HEK293 (cell line): ENCODE data around the gene TRAPPC10.

Experiments used
- CTCF ChIA-PET: fragments of 350-600 bp; formaldehyde crosslinking; extraction: SDS; loops from one replicate; lab custom pipeline; 2021; ENCODE audit warnings: antibody characterized with exemption; lab: Yijun Ruan, JAX
- POLR2A ChIA-PET: fragments of 300-600 bp; formaldehyde crosslinking; extraction: SDS; loops from one replicate; lab custom pipeline; 2020; ENCODE audit warnings: antibody characterized with exemption, inconsistent platforms; lab: Yijun Ruan, JAX
- H3K27ac ChIP-seq: fragments of 200-500 bp; sonication (Bioruptor generic); 2 replicates; pipeline ENCODE4 v1.5.1; 2014; ENCODE audit warnings: low read depth, low read length, control low read depth, inconsistent platforms; ENCODE audit errors: extremely low read depth
- H3K36me3 ChIP-seq, 2 experiments: fragments of 200-500 bp in 1 of 2; sonication (Bioruptor generic) in 1 of 2; 1 replicate in 1 of 2; 2 replicates in 1 of 2; pipeline ENCODE4 v1.5.1; 2014 to 2017; ENCODE audit warnings: inconsistent platforms in 2 of 2, low read length in 2 of 2; ENCODE audit not compliant: control insufficient read depth in 2 of 2, insufficient read depth in 1 of 2
- H3K4me1 ChIP-seq: fragments of 200-500 bp; sonication (Bioruptor generic); 2 replicates; pipeline ENCODE4 v1.5.1; 2014; ENCODE audit warnings: mild to moderate bottlenecking, low read length, inconsistent platforms; ENCODE audit not compliant: control insufficient read depth, insufficient read depth
- H3K4me3 ChIP-seq: 2 replicates; pipeline ENCODE4 v1.5.1; 2011; ENCODE audit warnings: low read depth, mild to moderate bottlenecking, control low read depth, low read length, moderate library complexity
- H3K9me3 ChIP-seq: fragments of 200-500 bp; sonication (Bioruptor generic); 2 replicates; pipeline ENCODE4 v1.5.1; 2014; ENCODE audit warnings: low read depth, low read length, inconsistent platforms; ENCODE audit not compliant: control insufficient read depth, insufficient read depth
- GLI2 ChIP-seq: fragments of 450-650 bp; formaldehyde crosslinking; IDR thresholded peaks from 2 replicates; pipeline ENCODE4; 2017; ENCODE audit warnings: missing biosample characterization, missing genetic modification characterization, low read depth, borderline replicate concordance
- GLIS1 ChIP-seq: fragments of 450-650 bp; formaldehyde crosslinking; IDR thresholded peaks from 2 replicates; pipeline ENCODE4 v1.5.1; 2016; ENCODE audit warnings: missing biosample characterization, missing genetic modification characterization
- HOXC10 ChIP-seq: sonication (generic); formaldehyde crosslinking; IDR thresholded peaks from 2 replicates; pipeline ENCODE4 v1.8.1; 2023; ENCODE audit warnings: mild to moderate bottlenecking, missing genetic modification reagents
- IKZF3 ChIP-seq: fragments of 450-650 bp; IDR thresholded peaks from 2 replicates; pipeline ENCODE4 v1.5.0; 2018; ENCODE audit warnings: missing biosample characterization, mild to moderate bottlenecking, missing genetic modification characterization, moderate library complexity
- KLF16 ChIP-seq: fragments of 450-650 bp; formaldehyde crosslinking; IDR thresholded peaks from 2 replicates; pipeline ENCODE4 v1.5.1; 2017; ENCODE audit warnings: missing biosample characterization, missing genetic modification characterization
- OSR2 ChIP-seq: fragments of 450-650 bp; formaldehyde crosslinking; IDR thresholded peaks from 2 replicates; pipeline ENCODE4 v1.5.1; 2016; ENCODE audit warnings: missing biosample characterization, missing genetic modification characterization
- PATZ1 ChIP-seq: fragments of 450-650 bp; formaldehyde crosslinking; IDR thresholded peaks from 2 replicates; pipeline ENCODE4 v1.5.1; 2016; ENCODE audit warnings: missing biosample characterization, missing genetic modification characterization
- SCRT1 ChIP-seq: fragments of 450-650 bp; formaldehyde crosslinking; IDR thresholded peaks from 2 replicates; pipeline ENCODE4 v1.5.1; 2016; ENCODE audit warnings: missing biosample characterization, missing genetic modification characterization, borderline replicate concordance
- SETDB1 ChIP-seq: IDR thresholded peaks from one replicate; pipeline ENCODE4 v1.6.1; 2017; ENCODE audit warnings: mild to moderate bottlenecking, low read length, moderate library complexity, mixed read lengths; ENCODE audit not compliant: insufficient read length
- TSHZ1 ChIP-seq: fragments of 450-650 bp; formaldehyde crosslinking; IDR thresholded peaks from 2 replicates; pipeline ENCODE4 v1.5.1; 2016; ENCODE audit warnings: missing biosample characterization, missing genetic modification characterization, borderline replicate concordance
- WT1 ChIP-seq: fragments of 450-650 bp; formaldehyde crosslinking; IDR thresholded peaks from 2 replicates; pipeline ENCODE4 v1.5.1; 2016; ENCODE audit warnings: missing biosample characterization, missing genetic modification characterization
- ZBTB1 ChIP-seq: fragments of 450-650 bp; formaldehyde crosslinking; IDR thresholded peaks from 2 replicates; pipeline ENCODE4 v1.5.1; 2016; ENCODE audit warnings: missing biosample characterization, missing genetic modification characterization
- ZBTB17 ChIP-seq: fragments of 450-650 bp; formaldehyde crosslinking; IDR thresholded peaks from 2 replicates; pipeline ENCODE4 v1.5.1; 2016; ENCODE audit warnings: missing biosample characterization, missing genetic modification characterization
- ZBTB6 ChIP-seq: fragments of 450-650 bp; formaldehyde crosslinking; IDR thresholded peaks from 2 replicates; pipeline ENCODE4 v1.5.1; 2017; ENCODE audit warnings: missing biosample characterization, missing genetic modification characterization
- ZIC2 ChIP-seq: fragments of 450-650 bp; formaldehyde crosslinking; IDR thresholded peaks from 2 replicates; pipeline ENCODE4 v1.5.1; 2016; ENCODE audit warnings: missing biosample characterization, missing genetic modification characterization
- ZNF174 ChIP-seq: fragments of 450-650 bp; formaldehyde crosslinking; IDR thresholded peaks from 2 replicates; pipeline ENCODE4 v1.5.0; 2017; ENCODE audit warnings: missing biosample characterization, mild to moderate bottlenecking, missing genetic modification characterization
- ZNF302 ChIP-seq: fragments of 450-650 bp; formaldehyde crosslinking; IDR thresholded peaks from 2 replicates; pipeline ENCODE4 v1.5.1; 2016; ENCODE audit warnings: missing biosample characterization, missing genetic modification characterization, low read depth
- ZNF341 ChIP-seq: fragments of 450-650 bp; formaldehyde crosslinking; IDR thresholded peaks from 2 replicates; pipeline ENCODE4; 2016; ENCODE audit warnings: low read depth, missing biosample characterization, missing genetic modification characterization
- ZNF423 ChIP-seq: fragments of 450-650 bp; formaldehyde crosslinking; IDR thresholded peaks from 2 replicates; pipeline ENCODE4 v1.5.1; 2016; ENCODE audit warnings: missing biosample characterization, missing genetic modification characterization
- ZNF449 ChIP-seq: fragments of 450-650 bp; formaldehyde crosslinking; IDR thresholded peaks from 2 replicates; pipeline ENCODE4 v1.5.1; 2017; ENCODE audit warnings: missing biosample characterization, mild to moderate bottlenecking, missing genetic modification characterization, moderate library complexity
- ZNF529 ChIP-seq: fragments of 450-650 bp; formaldehyde crosslinking; IDR thresholded peaks from 2 replicates; pipeline ENCODE4 v1.5.1; 2017; ENCODE audit warnings: missing genetic modification characterization, missing biosample characterization; ENCODE audit not compliant: insufficient replicate concordance
- ZNF585B ChIP-seq: fragments of 450-650 bp; formaldehyde crosslinking; IDR thresholded peaks from 2 replicates; pipeline ENCODE4 v1.5.1; 2016; ENCODE audit warnings: missing biosample characterization, missing genetic modification characterization
- ZNF600 ChIP-seq: fragments of 450-650 bp; formaldehyde crosslinking; IDR thresholded peaks from 2 replicates; pipeline ENCODE4 v1.5.1; 2016; ENCODE audit warnings: missing biosample characterization, missing genetic modification characterization
- ZNF664 ChIP-seq: fragments of 450-650 bp; formaldehyde crosslinking; IDR thresholded peaks from 2 replicates; pipeline ENCODE4 v1.5.1; 2016; ENCODE audit warnings: missing biosample characterization, missing genetic modification characterization

TRAPPC10 gene

GRCh38 chr21:44027607-44028286 lies 15.6 kb downstream of the TRAPPC10 start (continued):
- TF ChIP-seq ZNF600 (tag by site-specific recombination) (0 out of 2 replicates have a peak, but pooled peaks have one; percentile 19), ZNF529 (tag by site-specific recombination) (no peak), ZBTB17 (no peak), SCRT1 (tag by site-specific recombination) (peak; percentile 89; the same call in 1 of the 2 replicates), OSR2 (tag by site-specific recombination) (peak; percentile 75), SETDB1 (no peak), ZNF664 (tag by site-specific recombination) (peak; percentile 90), GLIS1 (0 out of 2 replicates have a peak, but pooled peaks have one; percentile 17)

- TF ChIP-seq HOXC10 (CRISPR knock-in tag) = no peak
- TF ChIP-seq ZNF341 (tag by site-specific recombination) = peak; percentile 93
- TF ChIP-seq GLIS1 = 0 out of 2 replicates have a peak, but pooled peaks have one; percentile 3
- TF ChIP-seq IKZF3 (tag by site-specific recombination) = 0 out of 2 replicates have a peak, but pooled peaks have one; percentile 43
- peak; percentile 71 for TF ChIP-seq ZIC2 (tag by site-specific recombination)
- no peak for TF ChIP-seq ZBTB6
- no peak for TF ChIP-seq ZNF174 (tag by site-specific recombination)
- no peak for TF ChIP-seq ZNF302 (tag by site-specific recombination)
- TF ChIP-seq WT1 (tag by site-specific recombination) = no peak
- TF ChIP-seq ZNF449 = no peak
- no peak for TF ChIP-seq GLI2 (tag by site-specific recombination)
- no peak for TF ChIP-seq TSHZ1 (tag by site-specific recombination)
- TF ChIP-seq ZBTB1 (tag by site-specific recombination) = no peak
- TF ChIP-seq ZNF585B (tag by site-specific recombination) = no peak
- 0 out of 2 replicates have a peak, but pooled peaks have one; percentile 30 for TF ChIP-seq ZNF423 (tag by site-specific recombination)
- TF ChIP-seq KLF16 = no peak
- peak; percentile 12; the same call in 1 of the 2 replicates for TF ChIP-seq PATZ1 (tag by site-specific recombination)
- CTCF ChIA-PET = interaction anchor here (0.9 kb wide), 1 partner anchor 30 kb away, joined by 3 read pairs; no protein-coding TSS in a partner anchor
- no peaks in the 10 kb centered on the region for H3K9me3 ChIP-seq
- no peak overlapping the region for H3K4me3 ChIP-seq
- peak overlapping the region; percentile 18 for H3K27ac ChIP-seq
- peaks cover 27% of the 10 kb centered on the region for H3K4me1 ChIP-seq
- POLR2A ChIA-PET = no interaction called here
- H3K36me3 ChIP-seq = peaks cover 2 to 8% of the 10 kb centered on the region in 2 experiments; a peak in 2 of 3 replicates
These were observed 16.2 kb downstream of the TRAPPC10 start for GRCh38 chr21:44028287-44028659.
